IPS DF 19.7 (cell line): ENCODE measurements around the gene SMARCAL1.

Experiments used
- DNase-seq: peaks from one replicate; pipeline ENCODE4 v3.0.0-alpha.2; 2013; ENCODE audit warnings: low read depth, low spot score

SMARCAL1 gene

DNA sequence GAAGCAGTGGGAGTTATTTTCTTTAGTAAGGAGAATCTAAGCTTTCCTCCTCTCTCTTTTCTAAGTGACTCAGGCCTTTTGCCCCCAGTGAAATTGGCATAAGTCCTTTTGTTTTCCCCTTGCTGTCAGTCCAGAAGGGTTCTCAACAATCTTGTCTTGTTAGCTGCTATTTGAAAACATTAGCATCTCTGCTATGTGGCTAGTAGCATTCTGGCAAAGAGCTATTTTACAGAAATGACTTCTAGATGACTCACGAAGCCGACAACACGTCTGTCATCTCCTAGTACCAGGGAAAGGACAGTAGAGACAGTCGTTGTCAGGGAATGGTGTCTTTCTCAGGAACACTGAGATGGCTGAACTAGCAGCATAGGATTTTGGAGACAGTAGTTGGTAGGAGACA, 14.7 kb downstream of the SMARCAL1 start:
- no peak for DNase-seq

DNA sequence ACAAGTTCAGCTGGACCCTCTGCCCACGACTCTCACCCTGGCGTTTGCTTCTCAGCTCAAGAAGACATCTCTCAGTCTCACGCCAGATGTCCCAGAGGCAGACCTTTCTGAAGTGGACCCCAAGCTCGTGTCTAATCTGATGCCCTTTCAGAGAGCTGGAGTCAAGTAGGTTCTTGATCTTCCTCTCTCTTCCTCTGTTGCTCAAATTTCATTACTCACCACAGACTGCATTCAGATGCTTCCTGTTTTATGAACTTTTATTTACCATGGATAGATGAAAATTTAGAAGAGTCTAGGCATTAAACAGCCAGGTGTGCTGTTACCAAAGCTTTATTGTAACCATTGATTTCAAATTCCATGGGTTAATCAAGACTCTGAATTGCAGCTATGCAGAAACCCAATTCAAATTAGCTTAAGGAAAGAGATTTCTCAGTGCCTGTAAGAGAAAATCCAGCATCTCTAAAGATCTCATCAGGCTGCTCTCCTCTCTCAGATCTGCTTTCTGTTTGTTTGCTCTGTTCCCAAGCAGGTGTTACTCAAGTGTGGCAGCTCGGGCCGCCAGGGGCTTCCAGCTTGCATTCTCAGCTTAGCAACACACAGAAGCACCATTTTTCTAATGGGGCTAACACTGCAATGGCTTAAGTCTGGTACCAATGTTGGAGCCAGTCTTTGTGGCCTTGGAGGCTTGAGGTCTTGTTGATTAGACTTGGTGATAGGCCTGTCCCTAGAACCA, 16.5 kb downstream of the SMARCAL1 start:
- DNase-seq = no peak

DNA sequence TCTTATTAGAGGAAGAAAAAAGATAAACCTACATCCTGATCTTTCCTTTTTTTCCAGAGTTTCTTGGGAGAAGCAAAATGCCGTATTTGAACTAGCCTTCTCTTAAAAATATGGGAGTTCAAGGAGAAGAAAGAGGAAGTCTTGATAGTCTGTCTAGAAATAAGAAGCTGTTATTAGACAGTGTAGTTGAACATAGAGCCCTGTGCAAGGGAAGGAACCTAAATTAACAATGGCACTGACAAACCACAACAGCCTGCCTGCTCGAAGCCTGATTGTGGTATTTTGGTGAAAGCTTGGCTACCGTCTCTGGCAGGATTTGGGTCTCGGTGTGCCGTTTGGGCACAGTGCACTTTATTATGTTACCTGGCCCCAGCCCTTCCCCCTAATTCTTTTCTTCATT, 17.1 kb downstream of the SMARCAL1 start:
- DNase-seq = no peak

DNA sequence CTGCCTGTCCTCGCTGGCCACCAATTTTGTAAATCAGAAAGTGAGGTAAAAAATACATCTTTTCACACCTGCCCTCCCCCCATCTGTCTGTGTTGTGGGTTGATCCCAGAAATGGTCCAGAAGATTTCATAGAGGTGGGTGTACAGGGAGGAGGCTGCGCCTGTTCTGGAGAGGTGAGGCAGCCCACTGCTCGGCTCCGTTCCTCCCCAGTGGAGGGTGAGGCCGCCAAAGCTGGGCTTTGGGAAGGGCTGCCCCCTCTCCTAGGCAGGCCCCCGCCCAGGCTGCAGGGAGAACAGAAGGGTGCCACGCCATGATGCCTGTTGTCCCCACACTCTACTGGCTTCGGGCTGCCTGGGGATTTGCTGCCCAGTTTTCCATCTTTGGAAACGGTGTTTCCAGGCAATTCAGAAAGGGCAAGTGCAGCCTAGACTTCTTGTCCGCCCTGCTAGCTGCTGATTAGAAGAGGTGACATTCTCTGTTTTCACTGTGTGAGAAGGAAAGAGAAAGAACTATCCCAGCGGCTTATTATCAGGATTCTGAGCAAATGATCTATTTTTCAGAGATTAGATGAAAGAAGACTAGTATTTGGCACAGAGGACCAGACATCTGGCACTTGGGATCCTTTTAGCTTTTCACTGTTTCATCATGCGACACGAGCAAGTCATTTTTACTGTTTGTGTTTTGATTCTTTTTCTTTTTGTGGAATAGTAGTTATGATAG, 18.7 kb downstream of the SMARCAL1 start:
- DNase-seq = no peak

DNA sequence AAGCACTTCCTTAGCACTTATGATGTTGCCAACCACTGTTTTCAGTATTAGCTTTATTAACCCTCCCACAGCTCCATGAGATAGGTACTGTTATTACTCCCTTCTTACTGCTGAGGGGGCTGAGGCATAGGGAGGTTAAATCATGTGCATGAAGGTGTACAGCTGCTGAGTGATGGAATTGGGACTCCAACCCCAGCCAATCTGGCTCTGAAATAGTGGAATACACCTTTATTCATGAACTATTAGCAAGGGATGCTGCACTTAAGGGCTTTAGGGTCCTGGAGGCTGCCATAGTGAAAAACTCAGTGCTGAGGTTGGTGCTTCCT, 19.2 kb downstream of the SMARCAL1 start:
- no peak for DNase-seq

DNA sequence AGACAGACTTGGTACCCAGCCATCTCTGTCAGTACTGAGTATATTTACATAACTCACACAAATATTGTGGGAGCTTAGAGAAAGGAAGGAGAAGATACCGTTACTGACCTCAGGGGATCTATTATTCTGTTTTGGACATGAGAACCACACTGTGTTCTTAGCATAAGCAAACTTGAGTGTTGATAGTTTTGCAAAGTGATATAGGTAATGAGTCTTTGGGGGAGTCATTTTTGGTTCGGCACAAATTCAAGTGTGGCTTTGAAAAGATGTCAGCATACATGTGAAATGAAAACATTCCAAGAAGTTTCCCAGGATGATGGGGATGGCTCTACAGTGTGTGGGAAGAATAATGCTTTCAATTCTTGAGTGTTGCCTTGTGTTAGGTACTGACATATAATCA, 24.1 kb downstream of the SMARCAL1 start:
- no peak for DNase-seq

DNA sequence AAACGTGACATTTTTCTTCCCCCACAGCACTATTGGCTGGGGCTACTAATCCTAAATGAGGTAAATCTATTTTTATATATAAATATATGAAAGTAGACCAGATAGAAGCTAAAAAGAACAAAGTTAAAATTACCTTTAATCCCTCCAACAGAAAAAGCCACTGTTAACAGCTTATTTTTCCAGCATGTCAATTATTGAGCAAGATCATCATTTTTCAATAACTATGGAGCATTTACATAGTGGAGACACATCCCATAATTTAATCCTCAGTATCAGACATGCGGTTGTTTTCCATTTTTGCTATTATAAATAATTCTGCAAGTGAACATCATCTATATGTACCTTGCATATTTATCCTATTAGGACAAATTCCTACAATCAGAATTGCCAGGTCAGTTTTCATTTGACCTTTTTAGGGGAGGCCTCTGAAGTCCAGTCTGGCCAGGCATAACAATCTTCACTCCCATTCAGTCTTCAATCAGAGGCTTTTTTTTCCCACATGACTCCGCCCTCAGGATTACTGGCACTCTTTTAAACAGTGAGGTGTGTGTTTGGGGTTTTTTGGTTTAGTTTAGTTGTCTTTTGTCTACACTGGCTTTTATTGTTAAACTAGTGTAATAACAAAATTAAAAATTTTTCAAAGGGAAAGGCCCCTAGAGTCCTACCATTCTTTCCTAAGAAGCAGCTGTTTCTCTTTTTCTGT, 29.2 kb downstream of the SMARCAL1 start:
- no peak for DNase-seq

DNA sequence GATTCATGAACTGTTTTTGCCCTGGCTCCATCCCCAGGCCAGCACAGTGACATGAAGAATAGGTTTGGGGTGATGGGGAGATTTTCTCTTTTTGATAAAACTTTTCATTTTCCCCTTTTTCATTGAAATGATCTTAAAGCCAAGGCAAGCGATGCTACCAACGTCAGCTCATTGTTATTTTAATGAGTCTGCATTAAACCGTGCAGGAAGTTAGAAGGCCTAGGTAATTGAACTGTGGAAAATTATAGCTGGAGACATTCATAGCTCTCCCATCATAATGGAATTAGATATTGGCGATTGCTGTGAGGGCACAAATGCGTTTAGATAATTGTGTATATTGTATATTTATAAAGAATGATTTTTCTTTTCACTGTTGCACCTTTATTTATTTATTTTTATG, 33.2 kb downstream of the SMARCAL1 start:
- DNase-seq = no peak

DNA sequence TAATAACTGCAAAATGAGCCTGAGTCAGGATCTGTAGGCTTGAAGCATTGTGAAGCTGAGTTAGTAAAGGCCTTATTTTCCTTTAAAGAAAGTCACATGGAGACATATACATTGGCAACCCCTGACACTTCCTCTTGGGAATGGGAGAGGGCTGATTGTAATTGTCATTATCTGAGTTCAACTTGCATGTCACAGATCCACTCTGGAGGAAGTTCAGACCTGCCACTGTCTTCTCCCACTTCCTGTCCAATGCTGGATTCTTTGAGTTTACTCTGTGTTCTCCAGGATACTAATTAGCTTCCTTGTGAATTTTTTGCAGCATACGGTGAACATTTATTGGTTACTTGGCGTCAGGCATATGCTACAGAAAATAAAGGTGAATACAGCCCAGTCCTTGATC, 34.1 kb downstream of the SMARCAL1 start:
- DNase-seq = no peak

DNA sequence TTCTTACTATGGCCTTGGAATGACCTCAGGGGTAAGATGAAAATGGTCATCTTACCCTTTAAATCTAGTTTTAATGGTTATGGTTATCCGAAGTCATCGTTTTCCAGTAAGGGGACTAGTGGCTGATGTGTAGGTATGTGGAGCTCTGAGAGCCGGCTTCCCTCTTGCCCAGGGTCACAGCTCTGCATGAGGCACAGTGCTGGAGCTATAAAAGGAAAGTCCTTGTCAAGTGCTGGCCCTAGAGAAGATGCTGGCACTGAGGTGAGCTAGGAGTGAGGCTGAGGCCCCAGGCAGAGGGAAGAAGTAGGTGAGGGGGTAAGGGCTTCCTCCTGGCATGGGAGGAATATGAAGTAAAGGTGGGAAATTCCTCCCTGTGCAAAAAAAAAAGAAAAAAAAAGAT, 35.0 kb downstream of the SMARCAL1 start:
- DNase-seq = no peak

DNA sequence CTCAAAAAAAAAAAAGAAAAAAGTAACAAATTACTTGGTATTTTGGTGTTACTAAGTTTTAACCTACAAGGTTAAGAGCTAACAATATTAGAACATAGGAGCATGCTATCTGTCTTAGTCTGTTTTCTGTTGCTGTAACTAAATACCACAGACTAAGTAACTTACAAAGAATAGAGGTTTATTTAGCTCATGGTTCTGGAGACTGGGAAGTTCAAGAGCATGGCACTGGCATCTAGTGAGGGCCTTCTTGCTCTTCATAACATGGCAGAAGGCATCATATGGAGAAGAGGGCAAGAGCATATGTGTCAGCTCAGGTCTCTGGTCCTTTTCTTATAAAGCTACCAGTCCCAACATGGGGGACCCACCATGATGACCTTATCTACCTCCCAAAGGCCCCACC, 36.5 kb downstream of the SMARCAL1 start:
- no peak for DNase-seq

DNA sequence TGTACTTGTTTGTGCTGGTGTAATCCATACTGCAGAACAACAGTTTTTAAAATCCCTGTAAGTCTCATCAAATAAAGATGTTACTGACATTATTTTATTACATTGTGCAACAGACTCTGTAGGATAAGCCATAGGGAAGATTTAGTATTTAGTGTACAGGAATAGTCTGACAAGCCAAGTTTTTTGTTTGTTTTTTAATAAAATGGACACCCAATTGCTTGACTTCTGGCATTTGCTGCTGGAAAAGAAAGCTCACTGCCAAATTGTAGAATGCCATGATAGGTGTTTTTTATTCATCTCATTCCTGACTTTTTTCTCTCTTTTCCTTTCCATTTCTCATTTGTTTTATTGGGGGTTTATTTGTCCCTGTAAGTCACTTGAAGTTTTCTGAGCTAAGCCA, 38.1 kb downstream of the SMARCAL1 start:
- DNase-seq = no peak

DNA sequence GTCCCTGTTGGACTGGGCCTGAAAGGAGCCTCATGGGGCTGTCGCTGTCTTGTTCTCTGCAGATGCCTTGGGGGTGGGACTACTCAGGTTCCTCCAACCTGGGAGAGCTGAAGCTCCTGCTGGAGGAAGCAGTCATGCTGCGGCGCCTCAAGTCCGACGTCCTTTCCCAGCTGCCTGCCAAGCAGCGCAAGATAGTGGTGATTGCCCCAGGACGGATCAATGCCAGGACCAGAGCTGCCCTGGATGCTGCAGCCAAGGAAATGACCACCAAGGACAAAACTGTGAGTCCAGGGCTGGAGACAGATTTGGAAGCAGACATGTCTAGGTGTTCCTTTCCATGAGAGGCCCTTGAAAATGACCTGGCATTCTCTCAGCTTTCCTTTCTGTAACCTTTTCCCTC, 38.5 kb downstream of the SMARCAL1 start:
- no peak for DNase-seq

DNA sequence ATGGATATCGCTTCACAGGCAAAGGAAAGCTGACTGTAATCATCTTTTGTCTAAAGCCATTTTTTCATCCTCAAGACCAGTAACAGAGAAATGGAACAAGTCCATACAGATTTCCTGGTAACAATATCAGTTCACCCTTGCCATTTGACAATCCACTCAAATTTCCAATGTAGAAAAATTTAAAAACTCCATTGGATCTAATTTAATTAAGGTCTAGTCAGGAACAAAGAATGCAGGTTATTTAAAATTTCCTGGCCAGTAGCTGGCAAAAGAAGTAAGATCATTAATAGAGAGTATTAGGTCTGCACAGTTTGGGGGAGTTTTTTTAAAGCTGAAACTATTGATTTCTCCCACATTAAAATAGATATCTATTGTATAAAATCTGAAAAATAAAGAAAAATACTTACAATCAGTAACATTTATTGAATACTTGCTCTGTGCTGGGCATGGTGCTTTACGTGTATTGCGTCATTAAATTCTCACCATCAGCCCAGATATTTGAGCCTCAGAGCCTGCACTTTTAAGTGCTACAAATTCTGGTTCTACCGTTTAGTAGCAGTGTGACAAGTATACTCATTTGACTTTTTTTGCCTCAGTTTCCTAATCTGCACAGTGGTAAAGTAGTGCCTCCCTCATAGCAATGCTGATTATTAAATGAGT, 41.8 kb downstream of the SMARCAL1 start:
- DNase-seq = no peak

DNA sequence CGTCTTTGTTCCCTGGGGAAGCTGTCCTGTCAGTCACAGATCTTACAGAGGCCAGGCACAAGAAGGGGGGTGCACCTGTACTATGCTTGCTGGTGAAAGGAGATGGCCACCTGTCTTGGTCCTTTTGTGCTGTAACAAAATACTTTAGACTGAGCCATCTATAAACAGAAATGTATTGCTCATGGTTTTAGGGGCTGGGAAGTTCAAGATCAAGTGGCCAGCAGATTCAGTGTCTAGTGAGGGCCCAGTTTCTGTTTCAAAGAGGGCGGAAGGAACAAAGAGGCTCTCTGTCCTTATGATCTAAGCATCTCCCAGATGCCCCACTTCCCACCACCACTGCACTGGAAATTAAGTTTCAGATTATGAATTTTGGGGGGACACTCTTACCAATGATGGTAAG, 50.9 kb downstream of the SMARCAL1 start:
- no peak for DNase-seq

DNA sequence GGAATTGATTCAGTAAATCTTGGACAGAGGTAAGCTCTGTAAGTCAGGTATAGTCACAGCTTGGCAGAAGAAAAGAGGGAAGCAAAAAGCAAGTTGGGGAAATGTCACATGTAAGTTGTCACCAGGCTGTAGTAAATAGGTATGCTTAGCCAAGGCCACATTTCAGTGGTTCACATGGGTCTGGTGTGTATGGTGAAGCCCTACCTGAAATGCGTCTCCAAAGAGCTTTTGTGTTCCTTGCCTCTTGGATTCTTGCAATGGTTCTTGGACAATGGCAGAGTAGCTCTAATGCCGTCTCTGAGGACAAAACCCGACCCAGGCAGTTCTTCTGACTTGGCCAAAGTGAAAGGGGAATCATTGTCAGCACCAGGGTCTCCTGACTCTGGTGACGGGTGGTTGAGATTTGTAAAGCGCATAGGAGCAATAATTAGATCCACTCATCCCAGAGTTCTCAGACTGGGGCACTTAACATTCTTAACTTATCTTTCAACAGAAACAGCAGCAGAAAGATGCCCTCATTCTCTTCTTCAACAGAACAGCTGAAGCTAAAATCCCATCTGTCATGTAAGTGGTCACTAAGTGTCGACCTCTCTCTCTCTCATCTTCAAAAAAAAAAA, 51.9 kb downstream of the SMARCAL1 start:
- no peak for DNase-seq

DNA sequence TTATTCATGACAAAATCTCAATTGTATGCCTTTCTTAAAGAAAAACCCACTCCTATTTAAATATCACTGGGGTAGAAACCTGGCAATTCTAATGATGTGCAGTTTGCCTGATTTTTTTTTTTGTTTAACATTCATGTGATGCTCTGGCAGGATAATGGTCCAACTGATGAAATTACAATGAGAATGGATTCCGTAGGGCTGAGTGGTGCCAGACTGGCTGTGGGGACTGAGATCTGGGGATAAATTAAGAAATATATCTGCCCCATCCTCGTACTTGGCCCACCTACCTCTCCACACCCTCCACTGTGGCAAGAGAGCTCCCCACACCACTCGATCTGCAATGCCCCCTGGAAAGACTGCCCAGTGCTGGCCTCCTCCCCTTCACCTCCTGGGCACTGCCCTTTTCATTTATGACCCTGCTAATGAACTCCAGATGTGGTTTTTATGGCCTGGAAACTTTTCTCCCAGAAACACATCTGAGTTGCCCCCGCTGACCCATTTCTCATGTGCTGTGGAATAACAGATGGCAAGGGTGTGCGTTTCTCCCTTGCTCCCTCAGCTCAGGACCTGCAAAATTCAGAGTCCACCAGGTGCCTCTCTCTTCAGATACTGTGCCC, 53.4 kb downstream of the SMARCAL1 start:
- no peak for DNase-seq

DNA sequence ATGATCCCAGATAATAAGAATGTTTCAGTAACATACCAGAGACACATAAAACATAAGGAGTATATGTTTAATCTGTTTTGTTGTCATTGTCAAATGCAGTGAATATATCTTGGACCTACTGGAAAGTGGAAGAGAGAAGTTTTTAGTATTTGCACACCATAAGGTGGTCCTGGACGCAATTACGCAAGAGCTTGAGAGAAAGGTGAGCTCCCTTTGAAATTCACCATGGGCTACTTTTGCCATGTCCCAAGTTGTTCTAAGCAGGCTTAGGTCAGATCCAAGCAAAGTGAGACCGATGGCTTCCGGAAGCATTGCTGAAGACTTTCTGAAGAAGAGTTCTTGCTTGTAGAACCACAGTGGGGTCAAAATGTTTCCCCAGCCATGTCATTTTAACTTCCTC, 55.6 kb downstream of the SMARCAL1 start:
- no peak for DNase-seq

DNA sequence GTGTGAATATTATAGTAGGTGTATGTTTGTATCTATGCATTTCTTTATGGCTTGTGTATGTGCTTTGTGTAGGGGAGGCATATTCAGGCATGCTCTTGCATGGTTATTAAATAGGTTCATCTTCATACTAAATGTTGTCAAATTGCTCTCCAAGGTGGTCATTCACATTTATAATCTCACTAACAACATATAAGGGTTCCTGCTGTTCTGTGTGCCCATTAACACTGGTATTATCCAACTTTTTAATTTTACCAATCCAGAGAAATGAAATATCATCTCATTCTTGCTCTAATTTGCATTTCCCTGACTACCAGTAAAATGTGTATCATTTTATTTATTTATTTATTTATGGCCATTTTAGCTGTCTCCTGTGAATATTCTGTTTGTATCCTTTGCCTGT, 57.4 kb downstream of the SMARCAL1 start:
- no peak for DNase-seq

DNA sequence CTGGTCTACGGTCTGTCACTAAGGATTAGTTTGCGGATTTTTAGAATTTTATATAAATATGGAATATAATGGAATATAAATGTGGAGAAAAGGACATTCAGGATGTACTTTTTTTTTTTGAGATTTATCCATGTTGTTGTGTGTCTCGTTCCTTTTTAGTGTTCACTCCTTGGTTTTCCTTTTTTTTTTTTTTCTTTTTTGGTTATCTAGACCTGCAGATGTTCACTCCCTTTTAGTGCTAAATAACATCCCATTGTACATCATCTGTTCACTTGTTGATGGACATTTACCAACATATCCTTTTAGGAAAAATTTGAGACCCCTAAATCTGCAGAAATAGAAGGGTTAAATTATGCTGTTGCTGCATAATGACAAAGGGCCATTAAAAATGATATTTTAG, 60.9 kb downstream of the SMARCAL1 start:
- DNase-seq = no peak

DNA sequence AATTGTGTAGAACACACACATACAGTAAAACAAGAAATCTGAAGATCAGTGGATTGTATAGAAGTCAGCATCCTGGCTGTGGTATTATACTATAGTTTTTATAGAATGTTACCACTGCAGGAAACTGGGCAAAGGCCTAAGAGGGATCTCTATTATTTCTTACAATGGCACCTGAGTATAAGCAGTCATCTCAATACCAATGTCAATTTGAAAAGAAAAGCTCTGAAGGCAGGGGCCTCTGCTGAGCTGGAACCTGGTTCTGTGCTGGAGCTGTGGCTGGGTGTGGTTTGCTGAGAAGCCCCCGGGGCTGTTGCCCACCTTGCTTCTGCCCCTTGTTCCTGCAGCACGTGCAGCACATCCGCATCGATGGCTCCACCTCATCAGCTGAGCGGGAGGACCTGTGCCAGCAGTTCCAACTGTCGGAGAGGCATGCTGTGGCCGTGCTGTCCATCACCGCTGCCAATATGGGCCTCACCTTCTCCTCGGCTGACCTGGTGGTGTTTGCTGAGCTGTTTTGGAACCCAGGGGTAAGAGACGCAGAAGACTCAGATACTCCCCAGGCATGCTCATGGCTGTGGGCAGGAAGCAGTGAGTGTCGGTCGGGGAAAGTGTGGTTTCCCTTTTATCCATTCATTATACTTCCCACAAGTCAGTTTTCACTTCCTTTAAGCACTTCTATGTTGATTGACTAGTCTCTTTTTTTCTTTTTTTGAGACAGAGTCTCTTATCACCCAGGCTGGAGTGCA, 62.8 kb downstream of the SMARCAL1 start:
- DNase-seq = no peak
